ENCODE results near the gene LAMTOR4.

LAMTOR4 gene

GRCh38 chr7:100153708-100154535, 5.2 kb downstream of the LAMTOR4 start:
- no peak for DNase-seq (ENCODE audit: low read depth in 2 of 2)

- no peak for DNase-seq (ENCODE audit: low read depth in 2 of 2)
Measured at GRCh38 chr7:100154651-100155491, 6.2 kb downstream of the LAMTOR4 start.

DNA sequence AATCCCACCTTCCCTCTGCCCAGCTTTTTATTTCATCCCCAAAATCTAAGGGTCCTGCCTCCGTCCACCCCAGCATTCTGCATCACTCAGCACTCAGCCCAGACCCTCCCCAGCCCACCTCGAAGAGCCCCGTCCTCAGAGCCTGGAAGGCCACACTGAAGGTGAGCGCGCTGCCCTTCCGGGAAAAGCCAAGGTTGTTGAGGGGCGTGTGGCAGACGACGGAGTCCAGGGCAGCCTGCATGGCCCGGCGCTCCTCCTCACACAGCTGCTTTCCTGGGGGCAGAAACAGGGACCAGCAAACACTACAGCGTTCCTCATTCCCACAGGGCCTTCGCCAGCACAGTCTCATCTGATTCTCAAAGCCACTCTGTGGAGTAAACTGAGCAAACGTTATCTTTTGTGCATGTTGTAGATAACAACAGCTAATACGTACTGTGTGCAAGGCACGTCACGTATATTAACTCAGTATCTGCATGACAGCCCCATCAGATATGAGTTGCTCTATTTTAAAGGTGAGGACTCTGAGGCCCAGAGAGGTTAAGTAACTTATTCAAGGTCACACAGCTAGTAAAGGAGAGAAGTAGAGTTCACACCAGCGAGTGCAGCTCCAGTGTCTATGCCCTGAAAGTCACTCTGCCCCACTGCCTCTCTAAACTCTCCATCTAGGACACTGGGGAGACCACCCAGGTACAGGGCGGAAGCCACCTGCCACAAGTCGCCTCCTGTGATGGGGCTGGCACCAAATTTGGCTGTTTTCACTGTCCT, 7.0 kb downstream of the LAMTOR4 start:
- DNase-seq (ENCODE audit: low read depth in 2 of 2), result no peak

DNA sequence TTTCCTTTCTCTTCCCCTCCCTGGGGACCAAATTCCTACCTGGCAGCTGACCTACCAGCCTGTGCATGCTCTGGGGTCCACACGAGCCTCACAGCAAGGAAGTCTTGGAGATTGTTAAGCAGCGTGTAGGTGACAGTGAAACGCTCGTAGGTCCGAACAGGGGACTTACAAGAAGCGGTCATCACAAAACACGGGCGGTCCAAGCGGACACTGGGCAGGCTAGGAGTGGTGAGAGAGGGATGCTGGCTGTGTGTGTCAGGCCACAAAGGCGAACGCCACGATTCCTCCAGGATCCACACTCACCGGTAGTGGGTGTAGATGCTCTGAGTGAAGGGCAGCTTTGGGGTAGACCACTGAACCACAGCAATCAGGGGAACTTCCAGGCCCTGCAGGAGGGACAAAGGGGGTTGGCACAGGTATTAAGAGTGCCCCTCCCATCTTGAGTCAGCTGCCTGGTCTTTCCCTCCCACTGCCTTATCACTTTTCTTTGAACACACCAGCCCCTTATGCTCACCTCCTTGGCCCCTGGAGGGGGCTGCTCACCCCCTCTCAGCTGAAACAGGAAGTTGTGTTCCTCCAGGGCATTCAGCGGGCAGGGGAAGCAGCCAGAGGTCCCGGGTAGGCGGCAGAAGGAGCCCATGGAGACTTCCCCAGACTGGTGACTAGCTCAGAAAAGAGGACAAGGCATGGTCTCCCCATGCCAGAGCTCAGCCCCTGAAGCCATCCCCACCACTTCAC, 7.8 kb downstream of the LAMTOR4 start:
- DNase-seq (ENCODE audit: low read depth in 2 of 2), result no peak

- DNase-seq (ENCODE audit: low read depth in 2 of 2), result no peak
Measured at GRCh38 chr7:100157069-100157333, 8.3 kb downstream of the LAMTOR4 start.

GRCh38 chr7:100157334-100158228, 8.9 kb downstream of the LAMTOR4 start:
- DNase-seq (ENCODE audit: low read depth in 2 of 2), result no peak

DNA sequence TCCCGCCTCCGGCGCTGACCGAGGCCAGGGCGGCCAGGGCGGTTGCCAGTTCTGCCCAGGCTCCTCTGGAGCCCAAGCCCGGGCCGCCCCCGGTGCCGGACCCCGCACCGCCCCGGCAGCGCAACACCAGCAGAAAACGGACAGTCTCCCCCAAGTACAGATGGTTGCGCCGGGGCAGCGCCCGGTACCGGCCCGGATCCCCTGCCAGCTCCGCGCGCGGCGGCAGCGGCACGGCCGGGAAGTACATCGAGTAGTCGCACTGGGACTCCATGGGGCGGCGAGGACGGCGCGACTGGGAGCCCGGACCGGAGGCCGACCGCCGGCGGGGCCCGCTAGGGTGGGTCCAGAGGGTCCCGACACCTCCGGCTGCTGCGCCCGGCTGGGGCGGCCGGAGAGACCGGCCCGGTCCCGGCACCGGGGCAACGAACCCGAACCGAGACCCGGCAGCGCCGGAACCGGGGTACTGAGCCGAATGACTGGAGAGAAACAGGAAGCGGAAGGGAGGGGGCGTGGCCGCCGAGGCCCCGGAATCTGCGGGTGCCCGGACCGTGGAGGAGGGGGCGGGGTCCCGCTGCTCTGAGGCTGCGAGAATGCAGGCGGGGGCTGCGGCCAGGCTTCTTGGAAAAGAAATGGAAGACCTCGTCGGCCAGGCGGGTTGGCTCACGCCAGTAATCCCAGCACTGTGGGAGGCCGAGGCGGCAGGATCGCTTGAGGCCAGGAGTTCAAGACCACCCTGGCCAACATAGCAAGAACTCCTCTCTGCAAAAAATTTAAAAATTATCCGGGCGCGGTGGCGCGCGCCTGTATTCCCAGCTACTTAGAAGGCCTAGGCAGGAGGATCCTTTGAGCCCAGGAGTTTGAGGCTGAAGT, 9.7 kb downstream of the LAMTOR4 start, which contains the start of gene TRAPPC14:
TSS of gene TRAPPC14 (minus strand) at position 495 of the 870 bp plus-strand sequence. CDS start at position 271, 224 bp downstream.
- peak; percentile 84 to 95 for DNase-seq (ENCODE audit: low read depth in 2 of 2)

GRCh38 chr7:100159099-100159623, 10.4 kb downstream of the LAMTOR4 start:
- DNase-seq (ENCODE audit: low read depth in 2 of 2), result no peak

GRCh38 chr7:100160067-100160466, 11.3 kb downstream of the LAMTOR4 start:
- DNase-seq (ENCODE audit: low read depth in 2 of 2), result no peak

DNA sequence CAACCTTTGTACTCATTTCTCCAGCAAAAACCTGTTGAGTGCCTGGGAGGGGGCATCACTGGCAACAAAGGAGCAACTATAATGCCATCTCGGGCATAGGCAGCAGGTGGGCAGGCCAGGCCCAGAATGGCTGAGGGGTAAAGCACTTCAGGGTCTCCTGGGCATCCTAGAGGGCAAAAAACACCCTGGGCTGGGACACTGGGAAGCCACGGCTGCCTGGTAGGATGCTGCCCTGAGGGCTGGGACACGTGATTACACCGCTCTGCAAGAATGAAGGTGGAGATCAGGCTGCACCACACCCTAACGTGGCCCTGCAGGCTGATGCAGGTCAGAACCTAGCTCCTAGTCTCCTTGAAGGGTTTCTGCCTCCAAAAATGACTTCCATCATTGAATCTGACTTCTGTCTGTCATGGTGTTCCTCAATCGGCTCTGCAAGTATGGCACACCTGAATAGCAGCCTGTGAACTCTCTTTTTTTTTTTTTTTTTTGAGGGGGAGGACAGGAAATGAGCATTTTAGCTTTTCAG, 14.4 kb downstream of the LAMTOR4 start:
- DNase-seq (ENCODE audit: low read depth in 2 of 2), result no peak

DNA sequence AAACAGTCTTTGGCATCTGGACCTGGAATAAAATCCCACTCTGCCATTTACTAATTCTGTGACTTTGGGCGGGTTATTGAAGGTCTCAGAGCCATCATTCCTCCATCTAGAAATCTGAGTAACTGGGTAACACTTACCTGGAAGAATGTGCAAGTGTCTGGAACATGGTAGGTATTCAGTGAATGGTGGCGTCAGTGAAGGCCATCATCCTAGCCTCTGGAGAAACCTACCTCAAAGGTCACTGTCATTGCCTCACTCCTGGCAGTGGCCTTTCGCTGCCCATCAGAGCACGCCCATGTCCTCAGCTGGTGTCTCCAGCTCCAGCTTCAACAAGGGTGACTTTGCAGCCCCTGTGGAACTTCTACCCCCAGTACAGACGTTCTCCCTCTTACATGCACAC, 15.2 kb downstream of the LAMTOR4 start:
- no peak for DNase-seq (ENCODE audit: low read depth in 2 of 2)

DNA sequence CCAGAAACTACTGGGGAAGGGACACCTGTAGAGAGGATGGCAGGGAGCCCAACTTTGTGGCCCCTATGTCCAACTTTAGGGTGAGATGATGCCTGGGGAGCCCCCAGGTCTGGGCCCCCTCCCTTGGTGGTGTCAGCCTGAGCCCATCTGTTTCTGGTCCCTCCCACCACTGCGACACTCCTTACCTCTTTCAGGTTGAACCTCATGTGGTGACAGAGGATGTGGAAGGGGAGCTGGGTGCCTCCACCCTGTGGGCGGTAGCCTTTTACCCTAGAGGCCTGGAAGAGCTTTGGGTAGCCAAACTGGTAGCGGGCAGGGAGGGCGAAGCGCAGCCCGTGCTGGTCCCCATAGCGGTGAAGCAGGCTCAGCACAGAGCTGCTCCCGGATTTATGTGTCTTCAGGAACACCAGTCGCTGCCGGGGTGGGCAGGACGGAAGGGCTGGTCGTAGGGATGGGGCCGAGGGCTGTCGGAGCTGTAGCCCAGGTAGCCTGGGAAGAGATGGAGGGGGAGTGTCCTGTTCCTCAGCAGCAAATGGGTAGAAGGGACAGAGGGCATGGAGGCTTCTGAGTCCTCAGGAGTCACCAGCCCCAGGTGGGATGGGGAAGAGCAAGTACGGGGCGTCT, 17.7 kb downstream of the LAMTOR4 start:
- no peak for DNase-seq (ENCODE audit: low read depth in 2 of 2)

DNA sequence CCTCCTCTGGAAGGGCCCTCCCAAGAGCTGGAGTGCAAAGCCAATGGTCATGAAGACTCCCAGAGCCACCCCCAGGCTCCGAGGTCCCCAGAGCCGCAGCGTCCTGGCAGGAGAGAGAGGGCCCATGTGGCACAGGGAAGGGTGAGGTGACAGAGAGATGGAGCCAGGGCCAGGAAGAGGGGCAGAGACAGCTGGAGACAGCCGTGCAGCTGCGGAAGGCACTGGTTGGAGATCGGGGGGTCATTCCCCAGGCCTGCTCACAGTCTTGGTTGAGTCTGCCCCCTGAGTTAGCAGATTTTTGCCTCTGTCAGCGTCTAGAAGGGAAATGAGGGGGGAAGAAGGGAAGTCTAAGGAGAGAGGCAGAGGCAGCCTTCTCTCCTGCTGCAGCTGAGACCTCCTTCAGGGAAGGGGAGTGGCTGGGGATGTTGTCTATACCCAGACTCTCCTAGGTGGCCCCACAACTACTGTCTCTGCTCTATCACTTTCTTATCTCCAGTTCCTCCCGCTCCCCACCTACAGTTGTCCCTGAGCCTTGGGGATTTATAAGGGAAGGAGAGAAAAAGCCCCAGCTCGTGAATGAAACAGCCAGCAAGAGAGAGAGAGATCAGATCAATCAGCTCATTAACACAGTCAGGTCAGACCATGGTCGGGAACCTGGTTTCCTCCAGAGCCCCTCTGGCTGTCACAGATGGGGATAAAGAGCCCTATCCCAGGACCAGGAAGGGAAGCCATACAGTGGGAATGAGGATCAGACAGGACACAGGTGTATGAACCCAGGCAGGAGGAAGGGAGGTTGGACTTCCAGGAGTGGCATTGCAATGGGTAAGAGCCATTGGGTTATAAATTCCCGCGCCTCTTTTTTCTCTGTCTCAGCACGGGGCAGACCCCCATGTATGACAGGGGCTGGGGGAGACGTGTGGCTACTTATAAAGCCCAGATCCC, 18.5 kb downstream of the LAMTOR4 start:
- no peak for DNase-seq (ENCODE audit: low read depth in 2 of 2)

GRCh38 chr7:100167912-100168323, 19.2 kb downstream of the LAMTOR4 start:
- DNase-seq (ENCODE audit: low read depth in 2 of 2), result no peak

DNA sequence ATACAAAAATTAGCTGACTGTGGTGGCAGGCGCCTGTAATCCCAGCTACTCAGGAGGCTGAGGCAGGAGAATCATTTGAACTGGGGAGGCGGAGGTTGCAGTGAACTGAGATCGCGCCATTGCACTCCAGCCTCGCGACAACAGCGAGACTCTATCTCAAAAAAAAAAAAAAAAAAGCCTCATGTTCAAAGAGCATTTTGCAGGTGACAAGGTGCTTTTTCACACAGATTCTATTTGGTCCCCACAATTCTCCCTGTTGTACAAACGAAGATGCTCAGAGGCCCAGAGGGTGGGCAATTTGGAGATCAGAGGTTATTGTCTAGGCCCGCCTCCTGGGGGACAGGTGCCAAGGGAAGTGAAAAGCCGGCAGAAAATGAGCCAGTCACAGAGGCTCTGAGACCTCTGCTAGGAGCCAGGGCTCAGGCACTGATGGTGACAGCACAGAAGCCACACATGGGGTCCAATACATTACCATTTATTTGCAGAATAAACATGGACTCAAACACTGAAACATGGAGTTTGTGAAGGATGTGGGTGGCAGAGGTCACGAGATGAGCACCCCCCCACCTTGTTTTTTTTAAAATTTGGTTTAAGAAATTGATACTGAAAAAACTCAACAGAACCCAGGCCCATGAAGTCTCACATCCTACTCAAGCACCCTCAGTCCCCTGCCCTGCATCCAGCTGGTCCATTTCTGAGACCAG, 20.6 kb downstream of the LAMTOR4 start:
- DNase-seq (ENCODE audit: low read depth in 2 of 2), result no peak

GRCh38 chr7:100170101-100170897, 21.6 kb downstream of the LAMTOR4 start:
- no peak for DNase-seq (ENCODE audit: low read depth in 2 of 2)

Measured in stimulated activated CD4-positive, alpha-beta T cell treated with anti-CD3 and anti-CD28 coated beads, Interleukin-12 subunit alpha, Interleukin-12 subunit beta, amount 100 ng/mL, for 24 hours (primary cell).